Gastrocnemius medialis (tissue), 4 donors: ENCODE results near the gene OGDH. TPM values are rescaled to one million over a fixed set of nuclear protein-coding genes. Genes with fewer than 3 reads are reported as not detected.
A peak's percentile ranks its signal among the peaks of the same experiment; 100 is the strongest.

ENCODE experiments used
- ATAC-seq, 2 donors: fragments of 150-250 bp; one replicate each; pipeline ENCODE4 v1.9.1; 2016
- DNase-seq, 2 donors: peaks; one replicate each; pipeline ENCODE4 v3.0.0-alpha.2; 2019
- H3K27ac ChIP-seq, 4 donors: fragments of 200-600 bp; sonication (generic); 1 replicate in 1 of 4; 2 replicates in 3 of 4; pipeline ENCODE4 v1.5.1; 2016 to 2018; ENCODE audit warnings: mild to moderate bottlenecking in 2 of 4, moderate library complexity in 1 of 4
- H3K27me3 ChIP-seq, 3 donors: fragments of 200-600 bp; sonication (generic) in 2 of 3; 1 replicate in 1 of 3; 2 replicates in 2 of 3; pipeline versions ENCODE4 v1.5.1 to v1.6.0; 2016 to 2019; ENCODE audit warnings: mild to moderate bottlenecking in 1 of 3, moderate library complexity in 1 of 3
- H3K36me3 ChIP-seq, 2 donors: fragments of 200-600 bp; sonication (generic) in 1 of 2; one replicate each; pipeline ENCODE4 v1.5.1; 2017 to 2018
- H3K4me1 ChIP-seq, 2 donors: fragments of 200-600 bp; sonication (generic) in 1 of 2; one replicate each; pipeline ENCODE4 v1.5.1; 2016 to 2017; ENCODE audit warnings: mild to moderate bottlenecking in 2 of 2
- H3K4me3 ChIP-seq, 4 donors: fragments of 200-600 bp; sonication (generic) in 3 of 4; 1 replicate in 1 of 4; 2 replicates in 3 of 4; pipeline ENCODE4 v1.5.1; 2016 to 2019; ENCODE audit warnings: mild to moderate bottlenecking in 2 of 4
- H3K9me3 ChIP-seq, 3 donors: fragments of 200-600 bp; sonication (generic) in 2 of 3; 1 replicate in 1 of 3; 2 replicates in 2 of 3; pipeline ENCODE4 v1.5.1; 2016 to 2019
- CTCF ChIP-seq, 5 experiments: fragments of 450-650 bp in 3 of 5; fragments of 200-600 bp in 2 of 5; sonication (generic) in 2 of 5; IDR thresholded peaks in 4 of 5; conservative IDR thresholded peaks in 1 of 5; 1 replicate in 4 of 5; 2 replicates in 1 of 5; pipeline ENCODE4 v1.5.1; 2016 to 2019; ENCODE audit warnings: antibody characterized with exemption in 5 of 5, mild to moderate bottlenecking in 3 of 5, moderate library complexity in 3 of 5
- POLR2A ChIP-seq, 2 donors: fragments of 450-650 bp; IDR thresholded peaks; one replicate each; pipeline ENCODE4 v1.6.1; 2017; ENCODE audit warnings: antibody characterized with exemption in 2 of 2, mild to moderate bottlenecking in 2 of 2, moderate library complexity in 2 of 2
- in situ Hi-C, 4 donors: fragments of 200-750 bp; cut with MboI; loops; one replicate each; pipeline versions ENCODE4 v1.15.0 to v1.8.0; 2017; ENCODE audit warnings: low sequenced_read_pairs in 4 of 4
- intact Hi-C: fragments of 100-400 bp; cut with DNase I; formaldehyde crosslinking; loops from one replicate; pipeline ENCODE4 v1.15.1; 2023; ENCODE audit warnings: low total_unique reads
- total RNA-seq, 4 donors: library from RNA; depleted of rRNA; stranded (reverse); fragments of >200 nt; gene quantifications; one replicate each; pipeline versions ENCODE4 v1.1.0 to v1.2.3, GENCODE V29; 2016

OGDH gene
- total RNA-seq, 4 donors from 2014 or later = 224 to 462 (median 396) TPM

GRCh38 chr7:44599222-44599621 lies 7.2 kb upstream of the OGDH start:
- H3K27ac ChIP-seq = no peak overlapping the region

GRCh38 chr7:44602576-44602910 lies 3.9 kb upstream of the OGDH start:
- Histone ChIP-seq H3K4me3 (no peak overlapping the region), H3K36me3 (no peaks in the 10 kb centered on the region), H3K9me3 (no peaks in the 10 kb centered on the region), H3K4me1 (peaks cover 5 to 8% of the 10 kb centered on the region in 2 donors), H3K27me3 (no peaks in the 10 kb centered on the region), H3K27ac (no peak overlapping the region)
- DNase-seq (no peak), ATAC-seq (no peak)
- in situ Hi-C loops (no loop called here), intact Hi-C loops (no loop called here)
- TF ChIP-seq CTCF (IDR thresholded peaks at IDR 0.05 in 4 of 5, conservative IDR thresholded peaks at IDR 0.05 in 1 of 5) (no peak), POLR2A (IDR thresholded peaks at IDR 0.05) (no peak)

More at GRCh38 chr7:44599222-44599621, 7.2 kb upstream of the OGDH start:
- intact Hi-C loops (no loop called here), in situ Hi-C loops (loop anchor here (10.0 to 25.0 kb wide), 5 partner anchors 113 to 513 kb away; partner anchors contain the start of genes TBRG4 (in 4 of the 4) and H2AZ2 (in 1 of the 4))
- DNase-seq (no peak), ATAC-seq (no peak)
- H3K36me3 ChIP-seq = no peaks in the 10 kb centered on the region
- TF ChIP-seq POLR2A (IDR thresholded peaks at IDR 0.05) (no peak), CTCF (IDR thresholded peaks at IDR 0.05 in 4 of 5, conservative IDR thresholded peaks at IDR 0.05 in 1 of 5) (no peak)
- H3K4me3 ChIP-seq = no peak overlapping the region
- peaks cover 10 to 15% of the 10 kb centered on the region in 2 donors for H3K4me1 ChIP-seq
- H3K9me3 ChIP-seq = no peaks in the 10 kb centered on the region
- H3K27me3 ChIP-seq = no peaks in the 10 kb centered on the region

- no peak for ATAC-seq
- in situ Hi-C loops = no loop called here
- intact Hi-C loops = no loop called here
- peaks cover 5 to 13% of the 10 kb centered on the region in 2 donors for H3K4me1 ChIP-seq
- TF ChIP-seq POLR2A (IDR thresholded peaks at IDR 0.05) (no peak), CTCF (IDR thresholded peaks at IDR 0.05 in 4 of 5, conservative IDR thresholded peaks at IDR 0.05 in 1 of 5) (no peak)
- no peak overlapping the region for H3K27ac ChIP-seq
- H3K4me3 ChIP-seq = no peak overlapping the region
- H3K36me3 ChIP-seq = no peaks in the 10 kb centered on the region
- no peak for DNase-seq
- no peaks in the 10 kb centered on the region for H3K9me3 ChIP-seq
- no peaks in the 10 kb centered on the region for H3K27me3 ChIP-seq
These were observed 3.2 kb upstream of the OGDH start for GRCh38 chr7:44603193-44603592.

GRCh38 chr7:44604941-44605340 lies 1.5 kb upstream of the OGDH start:
- ATAC-seq = no peak
- Histone ChIP-seq H3K4me1 (peaks cover 13 to 14% of the 10 kb centered on the region in 2 donors), H3K27ac (peak overlapping the region in 2 of 4 donors; percentile 91 to 95), H3K27me3 (no peaks in the 10 kb centered on the region), H3K4me3 (no peak overlapping the region), H3K36me3 (no peaks in the 10 kb centered on the region), H3K9me3 (no peaks in the 10 kb centered on the region)
- intact Hi-C loops = loop anchor here (5.0 kb wide), 3 partner anchors 87 to 242 kb away; partner anchors contain the start of genes H2AZ2 and ZMIZ2
- TF ChIP-seq POLR2A (IDR thresholded peaks at IDR 0.05) (no peak), CTCF (IDR thresholded peaks at IDR 0.05 in 4 of 5, conservative IDR thresholded peaks at IDR 0.05 in 1 of 5) (no peak)
- no peak for DNase-seq
- in situ Hi-C loops = no loop called here
